A673 (cell line): Measurements from ENCODE around the gene IFI16. TPM values are rescaled to one million over a fixed set of nuclear protein-coding genes. Genes with fewer than 3 reads are reported as not detected.
A peak's percentile ranks its signal among the peaks of the same experiment; 100 is the strongest.

Experiments used
- BruUV-seq: library from RNA; stranded (reverse); fragments of 400-500 nt; replicated peaks from 2 replicates; lab custom pipeline; 2021; lab: Mats Ljungman, UMichigan
- CTCF ChIA-PET: fragments of 300-600 bp; sonication (Branson Sonifier 250); formaldehyde crosslinking; loops from one replicate; lab custom pipeline; 2022; ENCODE audit warnings: antibody characterized with exemption; lab: Charles Lee
- POLR2A ChIA-PET: fragments of 300-600 bp; sonication (Branson Sonifier 250); formaldehyde crosslinking; loops from one replicate; lab custom pipeline; 2022; ENCODE audit warnings: antibody characterized with exemption; ENCODE audit not compliant: low non-redundant PET; lab: Charles Lee
- DNase-seq: peaks from one replicate; pipeline ENCODE4 v3.0.0-alpha.2; 2015; ENCODE audit warnings: low spot score
- H3K27ac ChIP-seq: fragments of 200-600 bp; sonication (generic); 2 replicates; pipeline ENCODE4 v1.5.1; 2016; ENCODE audit warnings: mixed run types, low read depth, mild to moderate bottlenecking, mixed read lengths, antibody characterized with exemption, low read length; ENCODE audit not compliant: poor library complexity, severe bottlenecking
- H3K27me3 ChIP-seq: fragments of 200-600 bp; sonication (generic); replicated peaks from 2 replicates; pipeline ENCODE4 v1.6.1; 2017; ENCODE audit warnings: mixed run types, low read depth, mild to moderate bottlenecking, mixed read lengths, antibody characterized with exemption, low read length; ENCODE audit not compliant: insufficient read depth, poor library complexity
- H3K36me3 ChIP-seq: fragments of 200-600 bp; sonication (generic); 2 replicates; pipeline ENCODE4 v1.6.1; 2016; ENCODE audit warnings: mixed run types, mild to moderate bottlenecking, mixed read lengths, antibody characterized with exemption, low read length; ENCODE audit not compliant: insufficient read depth, poor library complexity, severe bottlenecking
- H3K4me1 ChIP-seq: fragments of 200-600 bp; sonication (generic); 2 replicates; pipeline ENCODE4 v1.6.1; 2017; ENCODE audit warnings: mixed run types, mild to moderate bottlenecking, mixed read lengths, antibody characterized with exemption, low read length; ENCODE audit not compliant: insufficient read depth, poor library complexity, severe bottlenecking
- H3K4me3 ChIP-seq: fragments of 200-600 bp; sonication (generic); 2 replicates; pipeline ENCODE4 v1.5.1; 2016; ENCODE audit warnings: low read depth, mixed run types, mild to moderate bottlenecking, mixed read lengths, low read length; ENCODE audit not compliant: poor library complexity, severe bottlenecking
- H3K9me3 ChIP-seq: fragments of 200-600 bp; sonication (generic); 2 replicates; pipeline ENCODE4 v1.6.1; 2016; ENCODE audit warnings: mixed run types, low read depth, mild to moderate bottlenecking, mixed read lengths, antibody characterized with exemption, low read length; ENCODE audit not compliant: poor library complexity, severe bottlenecking
- CTCF ChIP-seq: fragments of 300-800, 200-600 bp; sonication (generic); conservative IDR thresholded peaks from 2 replicates; pipeline ENCODE4 v1.5.1; 2017; ENCODE audit warnings: low read depth, mild to moderate bottlenecking, antibody characterized with exemption, low read length, moderate library complexity, mixed read lengths
- EZH2 ChIP-seq: fragments of 200-600 bp; sonication (generic); IDR thresholded peaks from 2 replicates; pipeline ENCODE4 v1.6.1; 2017; ENCODE audit warnings: borderline replicate concordance, low read depth, mild to moderate bottlenecking, mixed read lengths, antibody characterized with exemption, low read length; ENCODE audit not compliant: poor library complexity, severe bottlenecking
- intact Hi-C: fragments of 100-400 bp; cut with micrococcal nuclease; formaldehyde crosslinking; loops from one replicate; pipeline ENCODE4 v1.10.0; 2022; ENCODE audit not compliant: unreplicated experiment
- total RNA-seq: library from RNA; stranded (reverse); gene quantifications from 2 replicates; pipeline ENCODE4 v1.2.3, GENCODE V29; 2021

Gene IFI16
- total RNA-seq, 1 experiment from 2014 or later, result 87.4 TPM

GRCh38 chr1:159088546-159089183 is 79.0 kb downstream of the IFI16 start:
- Histone ChIP-seq H3K9me3 (no peaks in the 10 kb centered on the region), H3K4me3 (no peak overlapping the region), H3K4me1 (peaks cover 4% of the 10 kb centered on the region), H3K27me3 (peaks cover 2% of the 10 kb centered on the region), H3K27ac (no peak overlapping the region), H3K36me3 (no peaks in the 10 kb centered on the region)
- intact Hi-C loops, result no loop called here
- POLR2A ChIA-PET, result no interaction called here
- no peak for DNase-seq
- CTCF ChIA-PET, result no interaction called here
- BruUV-seq, result no TSS peak
- TF ChIP-seq CTCF (no peak), EZH2 (no peak)

GRCh38 chr1:159089184-159089791 is 79.6 kb downstream of the IFI16 start:
- POLR2A ChIA-PET, result no interaction called here
- DNase-seq, result peak; percentile 30

More at GRCh38 chr1:159089184-159089791, 79.6 kb downstream of the IFI16 start:
- peak; percentile 69 for TF ChIP-seq CTCF
- TF ChIP-seq EZH2, result no peak
- Histone ChIP-seq H3K27me3 (no peaks in the 10 kb centered on the region), H3K9me3 (no peaks in the 10 kb centered on the region), H3K4me3 (no peak overlapping the region), H3K36me3 (no peaks in the 10 kb centered on the region), H3K27ac (no peak overlapping the region), H3K4me1 (peaks cover 4% of the 10 kb centered on the region)
- CTCF ChIA-PET, result no interaction called here
- intact Hi-C loops, result no loop called here
- BruUV-seq, result no TSS peak
